T follicular helper cell (primary cell): ENCODE measurements around the gene TECPR2.

Experiments
- DNase-seq: peaks from one replicate; pipeline ENCODE4 v3.0.0-alpha.2; 2020; ENCODE audit warnings: low read depth

TECPR2 gene

GRCh38 chr14:102373110-102373509 is 10.4 kb downstream of the TECPR2 start:
- DNase-seq, result no peak

DNA sequence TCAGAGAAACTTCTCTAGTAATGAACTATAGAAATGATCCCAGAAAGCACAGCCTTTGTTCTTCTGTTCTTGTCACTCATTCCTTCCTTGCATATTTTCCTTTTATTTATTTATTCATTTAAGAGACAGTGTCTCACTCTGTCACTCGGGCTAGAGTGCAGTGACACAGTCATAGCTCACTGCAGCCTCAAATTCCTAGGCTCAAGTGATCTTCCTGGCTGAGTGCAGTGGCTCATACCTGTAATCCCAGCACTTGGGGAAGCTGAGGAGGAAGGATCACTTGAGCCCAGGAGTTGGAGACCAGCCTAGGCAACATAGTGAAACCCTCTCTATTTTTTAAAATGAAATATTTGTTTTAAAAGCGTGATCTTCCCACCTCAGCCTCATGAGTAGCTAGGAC is 11.5 kb downstream of the TECPR2 start:
- no peak for DNase-seq

DNA sequence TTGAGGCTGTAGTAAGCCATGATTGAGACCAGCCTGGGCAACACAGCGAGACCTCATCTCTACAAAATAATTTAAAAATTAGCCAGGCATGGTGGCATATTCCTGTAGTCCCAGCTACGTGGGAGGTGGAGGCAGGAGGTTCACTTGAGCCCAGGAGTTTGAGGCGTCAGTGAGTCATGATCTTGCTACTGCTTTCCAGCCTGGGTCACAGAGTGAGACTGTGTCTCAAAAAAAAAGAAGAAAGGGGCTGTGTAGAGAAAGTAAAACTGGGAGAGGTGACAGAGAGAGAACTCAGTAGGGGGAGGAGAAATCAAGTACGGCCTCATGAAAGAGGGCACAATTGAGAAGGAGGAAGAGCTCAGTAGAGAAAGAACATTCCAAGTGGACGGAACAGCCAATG is 12.4 kb downstream of the TECPR2 start:
- no peak for DNase-seq

DNA sequence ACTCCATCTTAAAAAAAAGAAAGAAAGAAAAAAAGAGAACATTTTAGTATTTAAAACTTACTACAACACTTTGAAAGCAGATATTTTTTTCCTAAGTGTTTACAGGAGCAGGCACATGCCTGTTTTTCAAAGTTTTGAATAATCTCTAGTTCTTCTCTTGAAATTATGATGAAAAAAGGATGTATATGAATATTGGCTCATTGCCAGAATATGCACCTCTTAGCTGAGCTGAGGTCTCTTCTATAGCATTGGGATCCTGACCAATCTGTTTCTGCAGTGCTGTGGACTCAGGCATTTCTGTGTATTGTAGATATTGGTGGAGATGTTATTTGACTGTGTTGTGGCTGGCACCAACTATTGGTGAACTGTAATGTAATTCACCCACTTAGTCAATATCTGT is 15.0 kb downstream of the TECPR2 start:
- DNase-seq, result no peak

GRCh38 chr14:102378830-102379229 is 16.1 kb downstream of the TECPR2 start:
- no peak for DNase-seq

- no peak for DNase-seq
Observed at GRCh38 chr14:102387086-102387485, 24.3 kb downstream of the TECPR2 start.

- no peak for DNase-seq
Observed at GRCh38 chr14:102389246-102389645, 26.5 kb downstream of the TECPR2 start.

- no peak for DNase-seq
Observed at GRCh38 chr14:102390064-102390855, 27.5 kb downstream of the TECPR2 start.

DNA sequence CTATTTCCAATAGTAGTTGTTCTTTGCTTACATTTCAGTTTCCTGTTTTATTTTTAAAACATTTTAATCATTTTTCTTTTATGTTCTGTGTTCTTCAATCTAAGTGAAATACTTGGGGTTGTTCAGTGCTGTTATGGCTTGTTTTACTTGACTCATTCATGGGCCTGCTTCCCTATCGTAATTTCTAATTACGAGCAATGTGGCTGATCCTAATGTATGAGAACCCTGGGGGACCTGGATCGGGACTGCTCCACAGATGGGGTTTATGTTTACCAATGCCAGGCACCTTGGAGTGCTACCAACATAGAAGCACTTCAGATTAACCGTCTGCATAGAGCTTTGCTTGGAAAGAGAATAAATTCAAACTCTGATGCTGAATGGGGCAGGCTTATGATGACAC is 29.8 kb downstream of the TECPR2 start:
- no peak for DNase-seq

GRCh38 chr14:102394717-102395375 is 32.1 kb downstream of the TECPR2 start:
- no peak for DNase-seq

GRCh38 chr14:102396521-102396920 is 33.8 kb downstream of the TECPR2 start:
- DNase-seq, result no peak

- DNase-seq, result no peak
Observed at GRCh38 chr14:102403028-102403427, 40.3 kb downstream of the TECPR2 start.

DNA sequence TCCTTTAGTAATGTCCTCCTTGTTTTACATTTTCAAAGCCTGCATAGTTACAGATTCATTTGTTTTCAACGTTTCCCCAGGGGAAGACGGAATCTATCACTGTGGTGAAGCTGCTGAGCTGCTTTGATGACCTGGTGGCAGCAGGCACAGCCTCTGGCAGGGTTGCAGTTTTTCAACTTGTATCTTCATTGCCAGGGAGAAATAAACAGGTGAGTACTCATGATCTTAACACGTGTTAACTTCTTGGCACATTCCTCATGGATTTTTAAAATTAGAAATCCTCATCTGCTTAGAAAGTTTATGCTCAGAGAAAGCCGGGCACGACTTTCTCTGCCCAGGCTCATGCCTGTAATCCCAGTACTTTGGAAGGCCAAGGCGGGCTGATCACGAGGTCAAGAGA is 44.5 kb downstream of the TECPR2 start:
- DNase-seq, result no peak

DNA sequence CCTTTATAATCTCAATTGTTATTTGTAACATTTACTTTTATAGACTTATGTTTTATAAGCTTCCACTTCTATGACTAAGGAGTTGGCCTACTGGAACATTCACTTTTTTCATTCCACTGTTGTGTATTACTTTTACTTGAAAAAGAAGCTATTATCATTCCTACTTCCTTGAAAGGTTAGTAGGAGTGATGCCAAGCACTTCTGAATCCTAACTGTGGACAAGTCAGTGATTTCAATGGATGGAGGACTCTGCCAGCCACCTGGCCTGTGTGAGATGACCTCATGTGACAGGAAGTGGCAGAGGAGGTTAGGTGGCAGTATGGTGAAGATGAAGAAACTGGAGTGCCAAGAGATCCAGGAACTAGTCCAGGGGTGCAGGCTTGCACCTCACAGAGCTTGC is 46.0 kb downstream of the TECPR2 start:
- DNase-seq, result no peak

GRCh38 chr14:102415671-102416070 is 52.9 kb downstream of the TECPR2 start:
- no peak for DNase-seq

DNA sequence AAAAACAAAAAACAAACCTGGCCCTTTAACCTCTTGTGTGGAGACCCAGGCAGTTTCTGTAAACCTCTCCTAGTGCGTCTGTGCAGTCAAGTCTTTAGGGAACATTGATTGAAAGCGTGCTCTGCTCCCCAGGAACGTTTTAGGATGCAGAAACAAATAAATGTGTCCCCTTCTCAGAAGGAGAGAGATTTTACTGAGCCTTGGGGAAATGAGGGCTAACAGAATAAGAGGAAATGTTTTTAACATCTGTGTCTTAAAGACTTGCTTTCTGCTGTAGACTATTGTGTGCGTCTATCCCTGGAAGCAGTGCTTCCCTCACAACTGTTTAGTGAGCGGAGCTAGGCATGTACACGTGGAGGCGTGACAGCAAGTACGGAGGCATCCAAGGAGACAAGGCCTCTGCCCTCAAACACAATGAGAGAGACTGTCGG is 54.3 kb downstream of the TECPR2 start:
- DNase-seq, result no peak

DNA sequence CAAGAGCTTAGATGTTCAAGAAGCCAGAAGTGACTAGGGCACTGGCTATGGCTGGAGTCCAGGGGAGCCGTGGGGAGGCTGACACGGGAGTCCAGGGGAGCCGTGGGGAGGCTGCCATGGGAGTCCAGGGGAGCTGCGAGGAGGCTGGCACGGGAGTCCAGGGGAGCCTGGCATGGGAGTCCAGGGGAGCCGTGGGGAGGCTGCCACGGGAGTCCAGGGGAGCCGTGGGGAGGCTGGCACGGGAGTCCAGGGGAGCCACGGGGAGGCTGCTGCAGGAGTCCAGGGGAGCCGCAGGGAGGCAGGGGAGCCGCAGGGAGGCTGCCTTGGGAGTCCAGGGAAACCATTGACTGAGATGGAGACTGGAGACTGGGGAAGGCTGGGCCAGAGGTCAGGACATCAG is 54.9 kb downstream of the TECPR2 start:
- no peak for DNase-seq

GRCh38 chr14:102418169-102418852 is 55.6 kb downstream of the TECPR2 start:
- no peak for DNase-seq

DNA sequence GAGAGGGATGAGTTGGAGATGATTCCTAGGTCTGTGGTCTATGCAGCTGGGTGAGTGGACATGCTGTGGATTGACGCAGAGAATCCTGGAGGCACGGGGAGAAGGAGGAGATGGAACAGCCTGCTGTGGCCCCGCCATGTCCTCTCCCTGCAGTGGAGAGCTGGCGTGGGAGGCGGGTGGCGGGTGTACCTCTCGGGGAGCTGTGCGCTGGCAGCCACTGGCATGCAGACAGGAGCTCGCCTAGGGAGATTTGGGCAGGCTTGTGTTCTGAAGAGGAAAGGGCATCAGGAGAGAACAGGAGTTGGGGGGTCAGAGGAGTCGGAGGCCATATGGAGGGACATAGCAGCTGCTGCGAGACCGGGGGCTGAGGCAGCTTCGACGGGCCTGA is 56.1 kb downstream of the TECPR2 start:
- no peak for DNase-seq

DNA sequence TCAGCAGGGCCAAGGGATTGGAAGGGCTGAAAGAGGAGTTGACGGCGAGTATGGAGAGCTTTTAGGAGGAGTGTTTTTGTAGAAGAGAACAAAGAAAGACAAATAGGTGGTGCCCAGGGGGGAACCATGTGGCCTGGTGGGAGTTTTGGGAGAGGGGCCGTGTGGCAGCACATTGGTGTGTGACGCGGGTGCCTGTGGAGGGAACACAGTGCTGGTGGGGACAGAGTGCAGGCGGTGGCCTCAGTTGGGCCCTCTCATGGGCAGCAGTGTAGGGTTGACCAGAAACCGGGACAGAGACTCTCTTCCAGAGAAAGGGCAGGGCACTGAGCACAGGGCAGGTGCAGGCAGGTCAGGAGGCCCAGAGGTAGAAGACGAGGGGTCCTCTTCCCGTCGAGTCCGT is 56.5 kb downstream of the TECPR2 start:
- no peak for DNase-seq

DNA sequence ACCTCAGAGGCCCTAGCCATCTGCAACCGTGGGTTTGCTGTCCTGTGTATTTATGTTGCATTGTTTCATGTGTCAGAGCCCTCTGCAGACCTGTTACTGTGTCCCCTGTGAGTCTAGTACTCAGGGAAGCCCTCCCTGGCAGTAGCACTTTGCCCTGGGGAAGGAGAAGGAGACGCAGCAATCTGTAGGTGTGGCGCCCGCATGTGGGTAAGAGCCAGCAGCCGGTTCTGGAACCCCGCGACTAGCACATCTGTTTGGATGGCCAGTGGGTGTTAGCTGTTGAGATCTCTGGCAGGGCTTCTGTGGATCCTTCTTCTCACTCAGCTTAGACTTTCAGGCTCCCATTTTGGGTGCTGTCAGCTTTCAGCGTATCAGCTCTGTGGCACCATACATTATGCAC is 57.0 kb downstream of the TECPR2 start:
- no peak for DNase-seq

GRCh38 chr14:102421411-102422057 is 58.8 kb downstream of the TECPR2 start:
- DNase-seq, result no peak

DNA sequence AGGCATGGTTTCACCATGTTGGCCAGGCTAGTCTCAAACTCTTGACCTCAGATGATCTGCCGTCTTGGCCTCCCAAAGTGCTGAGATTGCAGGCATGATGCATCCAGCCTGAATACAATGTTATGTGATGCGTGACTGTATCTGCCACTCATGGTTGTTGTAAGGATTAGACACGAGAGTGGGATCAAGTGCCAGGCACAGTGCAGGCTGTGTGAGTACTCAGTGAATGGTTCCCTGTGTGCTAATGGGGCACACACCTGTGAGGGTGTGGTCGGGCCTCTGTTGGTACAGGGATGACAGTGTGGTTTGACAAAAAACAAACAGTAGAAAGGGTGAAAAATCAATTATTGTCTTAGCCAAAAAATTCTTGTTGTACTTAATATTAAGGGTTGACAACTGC is 61.8 kb downstream of the TECPR2 start:
- DNase-seq, result no peak
